Activated CD8-positive, alpha-beta memory T cell treated with anti-CD3 and anti-CD28 coated beads, Interleukin-2, amount 50 U/mL, for 24 hours (primary cell): ENCODE measurements around the gene PRR3.
"Not testable (repeated sequence)": the region's sequence is repeated elsewhere in the genome, so short reads cannot be mapped to it uniquely, and the experiment has no call there.

Experiments used
- DNase-seq: peaks from one replicate; pipeline ENCODE4 v3.0.0-alpha.2; 2020; ENCODE audit errors: extremely low read depth

PRR3 gene, protein sequence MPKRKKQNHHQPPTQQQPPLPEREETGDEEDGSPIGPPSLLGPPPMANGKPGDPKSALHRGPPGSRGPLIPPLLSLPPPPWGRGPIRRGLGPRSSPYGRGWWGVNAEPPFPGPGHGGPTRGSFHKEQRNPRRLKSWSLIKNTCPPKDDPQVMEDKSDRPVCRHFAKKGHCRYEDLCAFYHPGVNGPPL

DNA sequence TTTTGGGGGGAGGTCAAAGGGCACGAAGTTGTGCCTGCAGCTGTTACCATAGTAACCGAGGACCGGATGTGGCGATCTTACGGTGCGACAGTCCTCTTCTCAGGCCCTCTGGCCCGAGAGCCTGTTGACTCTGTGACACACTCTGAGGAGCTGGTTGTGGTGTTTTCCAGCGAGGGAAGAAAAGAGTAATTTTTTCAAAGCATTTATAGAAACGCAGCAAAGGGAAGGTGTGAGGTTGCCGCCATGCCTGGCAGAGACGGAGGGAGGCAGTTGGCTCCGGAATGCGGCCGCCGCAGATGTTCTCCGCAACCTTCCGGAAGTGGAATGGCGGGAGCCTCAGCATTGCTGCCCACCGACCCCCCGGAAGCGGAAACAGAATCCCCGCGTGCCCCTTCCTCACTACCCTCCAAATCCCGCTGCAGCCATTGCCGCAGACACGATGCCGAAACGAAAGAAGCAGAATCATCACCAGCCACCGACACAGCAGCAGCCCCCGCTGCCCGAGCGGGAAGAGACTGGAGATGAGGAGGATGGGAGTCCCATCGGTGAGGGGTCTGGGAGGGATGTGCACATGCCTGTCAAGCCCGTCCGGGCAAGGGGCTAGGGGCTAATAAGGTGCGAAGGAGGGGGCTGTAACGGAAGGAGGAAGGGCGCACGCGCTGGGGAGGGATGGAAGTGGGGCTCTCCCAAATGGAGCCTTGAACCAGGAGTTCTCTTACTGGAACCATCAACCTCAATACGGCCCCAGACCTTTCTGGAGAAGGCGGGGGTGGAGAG lies at the start of gene PRR3:
TSS of gene PRR3 (plus strand) at position 390 of the 777 bp plus-strand sequence. CDS start at position 440, 50 bp downstream.
- peak; percentile 70 for DNase-seq

DNA sequence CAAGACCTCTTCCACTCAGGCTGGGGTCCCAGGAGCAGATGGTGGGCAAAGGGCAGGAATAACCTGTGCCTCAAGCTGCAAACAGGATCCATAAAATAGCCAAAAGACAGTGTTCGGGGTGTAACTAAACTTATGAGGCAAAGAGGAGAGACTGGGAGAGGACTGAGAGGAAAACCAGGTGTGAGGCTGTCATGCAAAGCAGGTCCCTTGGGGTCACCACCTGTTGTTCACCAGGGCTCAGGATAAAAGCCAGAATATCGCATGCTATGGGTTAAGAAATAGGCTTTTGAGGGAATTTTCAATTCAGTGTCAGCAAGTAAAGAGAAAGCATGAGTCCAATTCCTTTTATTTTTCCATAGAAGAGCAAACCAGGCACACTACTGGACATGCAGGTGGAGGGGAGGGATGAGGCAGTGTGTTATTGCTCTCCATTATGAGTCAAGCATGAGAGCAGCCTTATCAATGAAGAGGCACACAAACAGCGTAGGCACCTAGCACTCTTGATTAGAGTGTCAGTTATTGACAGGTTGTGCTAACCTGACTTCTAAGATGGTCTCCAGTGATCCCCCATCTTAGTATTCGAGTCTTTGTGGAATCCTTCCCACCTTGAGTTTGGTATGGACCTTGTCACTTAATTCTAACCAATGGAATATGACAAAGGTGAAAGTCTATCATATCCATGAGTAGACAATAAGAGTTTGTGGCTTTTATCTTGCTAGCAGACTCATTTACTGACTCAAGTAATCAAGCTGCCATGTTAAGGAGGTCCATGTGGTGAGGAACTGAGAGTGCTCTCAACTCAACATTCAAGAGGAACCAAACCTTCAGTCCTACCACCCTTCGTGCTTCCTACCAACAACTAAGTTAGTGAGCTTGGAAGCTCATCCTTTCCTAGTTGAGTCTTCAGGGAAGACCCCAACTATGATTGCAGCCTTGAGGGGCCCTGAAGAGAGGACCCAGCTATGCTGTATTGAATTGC lies 49.0 kb upstream of the PRR3 start:
- no peak for DNase-seq

DNA sequence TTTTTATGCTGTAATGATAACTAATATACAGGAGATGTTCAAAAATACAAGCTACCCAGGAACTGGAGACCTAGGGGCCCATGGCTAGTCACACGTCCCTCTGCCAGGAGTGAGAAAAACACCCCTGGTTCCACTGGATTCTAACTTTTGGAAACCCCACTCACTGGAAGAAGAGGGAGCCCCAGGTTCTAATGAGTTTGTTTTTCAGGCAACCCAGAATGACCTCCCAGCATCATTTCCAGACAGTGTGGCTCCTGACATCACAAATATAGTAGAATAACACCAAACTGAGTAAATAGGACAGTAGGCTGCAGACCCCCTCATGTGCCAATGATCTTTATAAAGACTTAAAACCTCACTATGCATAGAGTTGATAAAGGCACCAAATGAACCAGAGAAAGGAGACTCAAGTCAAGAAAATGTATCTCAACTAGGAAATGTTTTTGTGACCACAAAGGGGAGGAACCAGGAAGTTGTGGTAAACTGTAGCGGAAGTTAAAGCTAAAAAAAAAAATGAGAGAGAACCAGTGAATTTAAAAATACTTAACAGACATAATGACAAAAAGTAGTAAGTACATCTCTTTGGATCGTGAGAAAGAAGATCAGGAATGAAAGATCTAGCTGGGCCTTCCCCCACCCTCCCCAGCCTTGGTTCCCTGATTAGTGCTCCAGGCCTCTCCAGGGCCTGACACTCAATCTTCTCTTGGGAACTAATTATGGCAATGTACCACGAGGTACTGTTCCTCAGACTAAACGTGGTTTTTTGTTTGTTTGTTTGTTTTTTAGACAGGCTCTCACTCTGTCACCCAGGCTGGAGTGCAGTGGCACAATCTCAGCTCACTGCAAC lies 48.0 kb upstream of the PRR3 start:
- DNase-seq: no peak

DNA sequence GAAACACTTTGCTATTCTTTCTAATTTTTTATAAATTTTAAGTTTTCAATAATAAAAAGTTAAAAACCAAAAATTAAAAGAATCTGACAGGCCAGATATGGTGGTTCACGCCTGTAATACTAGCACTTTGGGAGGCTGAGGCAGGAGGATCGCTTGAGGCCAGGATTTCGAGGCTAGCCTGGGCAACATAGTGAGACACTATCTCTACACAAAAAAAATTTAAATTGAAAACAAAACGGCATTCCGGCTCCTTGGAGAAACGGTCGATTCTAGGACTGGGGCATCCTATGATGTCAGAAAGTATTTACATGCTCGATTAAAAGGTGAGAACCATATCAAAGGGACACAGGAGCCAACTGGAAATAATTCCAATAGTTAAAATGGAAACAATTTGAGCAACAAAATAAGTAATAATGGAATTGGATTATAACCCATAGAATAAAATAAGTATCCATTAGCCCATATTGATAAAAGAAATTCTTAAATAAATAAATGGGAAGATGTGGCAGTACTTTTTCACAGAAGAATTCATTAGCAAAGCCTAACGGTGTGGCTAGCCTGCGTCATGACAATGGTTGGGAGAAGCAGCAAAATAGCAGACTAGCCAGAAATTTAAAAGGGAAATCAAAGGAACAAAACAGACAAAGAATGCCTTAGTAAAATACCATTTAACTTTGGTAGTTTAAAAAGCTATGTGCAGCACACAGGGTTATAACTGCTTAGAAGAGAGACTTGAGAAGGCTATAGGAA lies 46.5 kb upstream of the PRR3 start:
- DNase-seq: no peak

DNA sequence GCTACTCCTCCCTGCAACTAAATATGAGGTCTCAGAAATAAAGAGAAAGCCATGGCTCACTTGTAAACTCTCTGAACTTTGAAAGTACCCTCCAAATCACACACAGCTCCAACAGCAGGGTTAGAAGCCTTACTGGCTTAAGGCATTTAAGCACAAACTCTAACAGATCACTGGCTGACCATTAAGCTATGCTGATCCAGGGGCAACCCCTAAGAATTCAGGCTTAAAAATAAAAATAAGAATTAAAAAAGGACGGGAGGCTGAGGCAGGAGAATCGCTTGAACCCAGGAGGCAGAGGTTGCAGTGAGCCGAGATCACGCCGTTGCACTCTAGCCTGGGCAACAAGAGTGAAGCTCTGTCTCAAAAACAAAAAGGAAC lies 45.9 kb upstream of the PRR3 start:
- DNase-seq: no peak

DNA sequence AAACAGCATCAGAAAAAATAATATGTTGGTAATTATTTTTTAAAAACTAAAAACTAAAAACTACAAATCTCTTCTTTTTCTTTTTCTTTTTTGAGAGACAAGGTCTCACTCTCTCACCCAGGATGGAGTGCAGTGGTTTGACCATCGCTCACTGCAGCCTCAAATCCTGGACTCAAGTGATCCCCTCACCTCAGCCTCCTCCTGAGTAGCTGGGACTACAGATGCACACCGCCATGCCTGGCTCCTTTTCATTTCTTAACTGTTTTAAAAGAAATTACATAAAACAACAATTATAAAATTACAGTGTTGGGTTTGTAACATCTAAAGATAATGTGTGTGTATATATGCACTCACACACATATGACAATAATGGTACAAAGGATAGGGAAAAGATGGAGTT lies 43.6 kb upstream of the PRR3 start:
- DNase-seq: no peak

DNA sequence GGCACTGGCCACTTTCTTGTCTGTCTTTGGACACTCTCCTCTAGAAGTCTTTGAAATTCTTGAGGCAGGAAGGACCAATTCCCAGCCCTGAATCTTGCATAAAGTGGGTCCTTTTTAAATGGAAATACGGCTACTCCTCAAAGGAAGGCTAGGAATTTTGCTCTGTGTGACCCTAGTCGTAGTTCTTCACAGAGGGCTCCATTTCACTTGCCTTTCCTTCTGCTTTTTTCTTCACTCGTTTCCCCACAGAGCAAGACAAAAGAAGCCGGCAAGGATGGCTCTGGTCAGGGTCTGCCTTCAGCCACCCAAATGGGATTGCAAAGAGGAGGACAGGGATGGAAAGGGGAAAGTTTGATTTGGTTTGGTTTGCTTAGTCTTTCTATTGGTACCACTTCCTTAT lies 42.0 kb upstream of the PRR3 start:
- no peak for DNase-seq

DNA sequence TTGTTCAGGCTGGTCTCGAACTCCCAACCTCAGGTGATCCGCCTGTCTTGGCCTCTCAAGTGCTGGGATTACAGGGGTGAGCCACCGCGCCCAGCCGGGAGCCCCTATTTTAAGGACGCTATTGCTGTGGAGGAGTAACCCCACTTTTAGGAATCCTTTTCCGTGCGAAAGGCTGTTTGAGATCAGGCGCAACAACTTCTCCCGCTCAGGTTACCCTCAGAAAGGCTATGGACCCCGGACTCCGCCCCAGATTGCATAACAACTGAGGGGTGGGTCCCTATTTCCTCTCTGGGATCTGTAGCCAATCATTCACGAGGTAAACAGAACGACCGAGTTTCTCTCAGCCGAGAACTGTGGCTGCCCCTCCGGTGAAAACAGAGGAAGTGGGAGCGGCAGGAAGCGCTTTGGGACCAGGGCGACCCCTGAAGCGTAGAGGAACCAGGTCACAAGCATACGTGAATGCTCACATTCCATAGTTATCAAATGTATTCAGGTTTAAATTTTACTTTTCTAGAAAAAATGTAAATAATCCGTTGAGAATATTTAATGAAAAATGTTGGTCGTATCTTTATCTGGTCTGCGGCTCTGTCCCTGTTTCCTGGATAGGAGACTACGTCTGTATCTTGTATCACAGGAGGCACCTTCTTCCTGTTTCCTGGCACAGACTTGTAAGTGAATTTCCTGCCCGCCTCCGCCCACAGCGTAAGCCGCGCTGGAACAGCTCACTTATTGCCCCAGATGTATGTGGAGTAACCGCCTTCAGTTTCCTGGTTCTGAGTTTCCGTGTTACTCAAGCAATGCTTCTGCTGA lies 40.9 kb upstream of the PRR3 start:
- peak; percentile 84 for DNase-seq

DNA sequence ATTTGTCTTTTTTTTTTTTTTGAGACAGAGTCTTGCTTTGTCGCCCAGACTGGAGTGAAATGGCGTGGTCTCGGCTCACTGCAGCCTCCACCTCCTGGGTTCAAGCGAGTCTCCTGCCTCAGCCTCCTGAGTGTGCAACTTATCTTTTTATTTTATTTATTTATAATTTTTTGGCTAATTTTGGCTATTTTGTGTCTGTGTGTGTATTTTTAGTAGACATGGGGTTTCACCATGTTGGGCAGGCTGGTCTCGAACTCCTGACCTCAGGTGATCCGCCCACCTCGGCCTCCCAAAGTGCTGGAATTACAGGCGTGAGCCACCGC lies 40.4 kb upstream of the PRR3 start:
- DNase-seq: not testable (repeated sequence)

DNA sequence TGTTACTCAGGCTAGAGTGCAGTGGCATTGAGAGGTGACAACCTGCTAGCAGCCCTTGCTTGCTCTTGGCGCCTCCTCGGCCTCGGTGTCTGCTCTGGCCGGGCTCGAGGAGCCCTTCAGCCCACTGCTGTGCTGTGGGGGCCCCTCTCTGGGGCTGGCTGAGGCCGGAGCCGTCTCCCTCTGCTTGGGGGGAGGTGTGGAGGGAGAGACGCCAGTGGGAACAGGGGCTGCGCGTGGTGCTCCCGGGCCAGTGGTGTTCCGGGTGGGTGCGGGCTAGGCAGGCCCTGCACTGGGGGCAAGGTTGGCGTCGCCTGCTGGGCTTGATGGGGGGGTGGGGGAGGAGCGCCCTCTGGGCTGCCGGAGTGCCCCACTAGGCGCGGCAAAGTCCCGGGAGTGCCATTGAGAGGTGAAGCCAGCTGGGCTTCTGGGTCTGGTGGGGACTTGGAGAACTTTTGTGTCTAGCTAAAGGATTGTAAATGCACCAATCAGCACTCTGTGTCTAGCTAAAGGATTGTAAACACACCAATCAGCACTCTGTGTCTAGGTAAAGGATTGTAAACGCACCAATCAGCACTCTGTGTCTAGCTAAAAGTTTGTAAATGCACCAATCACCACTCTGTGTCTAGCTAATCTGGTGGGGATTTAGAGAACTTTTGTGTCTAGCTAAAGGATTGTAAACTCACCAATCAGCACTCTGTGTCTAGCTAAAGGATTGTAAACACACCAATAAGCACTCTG lies 39.2 kb upstream of the PRR3 start:
- not testable (repeated sequence) for DNase-seq

DNA sequence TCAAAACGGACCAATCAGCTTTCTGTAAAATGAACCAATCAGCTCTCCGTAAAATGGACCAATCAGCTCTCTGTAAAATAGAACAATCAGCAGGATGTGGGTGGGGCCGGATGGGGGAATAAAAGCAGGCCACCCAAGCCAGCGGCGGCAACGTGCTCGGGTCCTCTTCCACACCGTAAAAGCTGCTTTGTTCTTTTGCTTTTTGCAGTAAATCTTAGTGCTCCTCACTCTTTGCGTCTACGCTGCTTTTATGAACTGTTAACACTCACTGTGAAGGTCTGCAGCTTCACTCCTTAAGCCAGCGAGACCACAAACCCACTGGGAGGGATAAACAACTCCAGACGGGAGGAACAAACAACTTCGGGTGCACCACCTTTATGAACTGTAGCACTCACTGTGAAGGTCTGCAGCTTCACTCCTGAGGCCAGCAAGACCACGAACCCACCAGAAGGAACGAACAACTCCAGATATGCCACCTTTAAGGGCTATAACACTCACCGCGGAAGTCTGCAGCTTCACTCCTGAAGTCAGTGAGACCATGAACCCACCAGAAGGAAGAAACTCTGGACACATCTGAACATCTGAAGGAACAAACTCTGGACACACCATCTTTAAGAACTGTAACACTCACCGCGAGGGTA lies 38.5 kb upstream of the PRR3 start:
- DNase-seq: not testable (repeated sequence)

DNA sequence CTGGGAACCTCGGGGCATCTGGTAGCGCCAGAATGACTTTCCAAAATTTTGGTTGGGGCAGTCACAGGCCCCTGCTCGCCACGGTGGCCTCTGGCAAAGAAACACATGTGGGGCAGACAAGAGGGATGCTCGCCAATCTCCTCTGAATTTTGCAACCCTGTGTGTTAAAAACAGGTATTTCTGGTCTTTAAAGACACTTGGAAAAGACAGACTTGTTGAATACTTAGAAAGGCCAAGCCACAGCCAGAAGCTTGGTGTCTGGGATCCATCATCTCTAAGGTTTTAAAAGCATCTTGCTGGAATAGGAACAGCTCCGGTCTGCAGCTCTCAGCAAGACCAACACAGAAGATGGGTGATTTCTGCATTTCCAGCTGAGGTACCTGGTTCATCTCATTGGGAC lies 36.6 kb upstream of the PRR3 start:
- DNase-seq: no peak

DNA sequence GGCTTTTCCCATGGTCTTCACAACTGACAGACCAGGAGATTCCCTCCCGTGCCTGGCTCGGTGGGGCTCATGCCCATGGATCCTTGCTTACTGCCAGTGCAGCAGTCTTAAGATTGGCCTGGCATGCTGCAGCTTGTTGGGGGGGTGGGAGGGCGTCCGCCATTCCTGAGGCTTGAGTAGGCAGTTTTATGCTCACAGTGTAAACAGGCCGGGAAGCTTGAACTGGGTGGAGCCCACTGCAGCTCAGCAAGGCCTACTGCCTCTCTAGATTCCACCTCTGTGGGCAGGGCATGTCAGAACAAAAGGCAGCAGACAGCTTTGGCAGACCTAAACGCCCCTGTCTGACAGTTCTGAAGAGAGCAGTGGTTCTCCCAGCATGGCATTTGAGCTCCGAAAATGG lies 36.0 kb upstream of the PRR3 start:
- DNase-seq: not testable (repeated sequence)

DNA sequence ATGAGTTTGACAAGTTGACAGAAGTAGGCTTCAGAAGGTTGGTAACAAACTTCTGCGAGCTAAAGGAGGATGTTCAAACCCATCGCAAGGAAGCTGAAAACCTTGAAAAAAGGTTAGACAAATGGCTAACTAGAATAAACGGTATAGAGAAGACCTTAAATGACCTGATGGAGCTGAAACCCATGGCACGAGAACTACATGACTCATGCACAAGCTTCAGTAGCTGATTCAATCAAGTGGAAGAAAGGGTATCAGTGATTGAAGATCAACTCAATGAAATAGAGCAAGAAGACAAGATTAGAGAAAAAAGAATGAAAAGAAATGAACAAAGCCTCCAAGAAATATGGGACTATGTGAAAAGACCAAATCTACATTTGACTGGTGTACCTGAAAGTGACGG lies 35.1 kb upstream of the PRR3 start:
- DNase-seq: not testable (repeated sequence)

DNA sequence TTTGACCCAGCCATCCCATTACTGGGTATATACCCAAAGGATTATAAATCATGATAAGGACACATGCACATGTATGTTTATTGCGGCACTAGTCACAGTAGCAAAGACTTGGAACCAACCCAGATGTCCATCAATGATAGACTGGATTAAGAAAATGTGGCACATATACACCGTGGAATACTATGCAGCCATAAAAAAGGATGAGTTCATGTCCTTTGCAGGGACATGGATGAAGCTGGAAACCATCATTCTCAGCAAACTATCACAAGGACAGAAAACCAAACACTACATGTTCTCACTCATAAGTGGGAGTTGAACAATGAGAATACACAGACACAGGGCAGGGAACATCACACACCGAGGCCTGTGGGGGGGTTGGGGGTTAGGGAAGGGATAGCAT lies 30.7 kb upstream of the PRR3 start:
- not testable (repeated sequence) for DNase-seq

DNA sequence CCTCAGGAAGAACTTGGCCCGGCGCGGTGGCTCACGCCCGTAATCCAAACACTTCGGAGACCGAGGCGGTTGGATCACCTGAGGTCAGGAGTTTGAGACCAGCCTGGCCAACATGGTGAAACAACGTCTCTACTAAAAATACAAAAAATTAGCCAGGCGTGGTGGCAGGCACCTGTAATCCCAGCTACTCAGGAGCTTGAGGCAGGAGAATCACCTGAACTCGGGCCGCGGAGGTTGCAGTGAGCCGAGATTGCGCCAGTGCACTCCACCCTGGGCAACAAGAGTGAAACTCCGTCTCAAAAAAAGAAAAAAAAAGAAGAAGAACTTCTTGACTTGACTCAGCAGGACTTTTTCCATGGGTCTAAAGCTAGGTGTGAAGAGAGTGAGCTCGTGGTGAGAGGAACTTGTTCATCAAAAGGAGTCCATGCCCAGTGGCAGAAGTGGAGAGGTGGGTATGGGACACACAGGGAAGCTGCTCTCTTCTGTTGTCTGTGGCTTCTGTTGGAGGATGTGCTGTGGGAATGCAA lies 27.7 kb upstream of the PRR3 start:
- not testable (repeated sequence) for DNase-seq

DNA sequence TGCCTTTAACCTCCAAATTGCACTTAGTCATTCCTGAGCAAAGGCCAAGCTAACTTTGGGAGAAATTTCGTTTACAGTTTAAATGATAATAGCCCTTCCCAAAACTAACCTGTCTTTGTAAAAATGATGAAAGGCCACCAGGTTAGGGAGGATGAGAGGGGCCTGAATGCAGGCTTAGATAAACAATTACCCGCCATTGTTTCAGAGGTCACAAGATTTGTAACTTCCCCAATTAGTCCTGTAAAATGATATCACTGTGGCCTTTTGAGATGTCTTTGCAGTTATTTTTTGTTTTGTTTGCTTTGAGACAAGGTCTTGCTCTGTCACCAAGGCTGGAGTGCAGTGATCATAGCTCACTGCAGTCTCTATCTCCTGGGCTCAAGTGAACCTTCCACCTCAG lies 27.1 kb upstream of the PRR3 start:
- no peak for DNase-seq

DNA sequence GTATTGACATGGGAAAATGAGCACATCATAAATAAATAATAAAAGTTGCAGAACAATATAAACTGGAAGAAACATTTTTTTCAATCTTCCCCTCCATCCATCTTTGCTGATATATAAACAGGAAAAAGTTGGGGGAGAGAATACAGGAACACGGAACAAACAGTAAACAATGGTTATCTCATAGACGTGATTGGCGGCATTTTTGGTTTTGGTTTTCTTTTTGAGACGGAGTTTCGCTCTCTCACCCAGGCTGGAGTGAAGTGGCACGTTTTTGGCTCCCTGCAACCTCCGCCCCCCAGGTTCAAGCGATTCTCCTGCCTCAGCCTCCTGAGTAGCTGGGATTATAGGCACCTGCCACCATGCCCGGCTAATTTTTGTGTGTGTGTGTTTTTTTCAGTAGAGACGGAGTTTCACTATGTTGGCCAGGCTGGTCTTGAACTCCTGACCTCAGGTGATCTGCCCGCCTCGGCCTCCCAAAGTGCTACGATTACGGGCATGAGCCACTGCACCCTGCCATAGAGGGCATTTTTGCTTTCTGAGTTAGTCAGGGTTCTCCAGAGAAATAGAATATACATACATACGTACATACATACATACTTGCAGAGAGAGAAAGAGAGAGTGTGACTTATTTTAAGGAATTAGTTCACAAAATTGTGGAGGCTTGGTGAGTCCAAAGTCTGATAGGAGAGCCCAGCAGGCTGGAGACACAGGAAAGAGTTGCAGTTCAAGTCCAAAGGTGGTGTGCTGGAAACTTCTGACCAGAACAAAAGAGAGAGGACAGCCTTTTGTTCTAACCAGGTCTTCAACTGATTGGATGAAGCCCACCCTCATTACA lies 23.4 kb upstream of the PRR3 start:
- DNase-seq: no peak
